Uterus (tissue), 4 donors: ENCODE results near the gene PCDHA3. TPM values are rescaled to one million over a fixed set of nuclear protein-coding genes. Genes with fewer than 3 reads are reported as not detected.

Source experiments
- total RNA-seq, 4 donors: library from RNA; depleted of rRNA in 3 of 4; stranded (reverse); fragments of >200 nt in 3 of 4; gene quantifications; one replicate each; pipeline versions ENCODE4 v1.1.0 to v1.2.4, GENCODE V29; 2014 to 2023
- donor health status: DM: yes; HTN: yes; CAD: no.

The PCDHA3 gene
- total RNA-seq, 4 donors from 2014 or later, result 1.6 to 2.4 (median 1.8) TPM; not detected in 1

Other genes with a start within 250 kb of the PCDHA3 start
- 10 to 100 TPM in 3 of 4 donors, 1 to 10 TPM in 1; 2.6 to 32.6 (median 22.9) TPM for gene SRA1, start 243.6 kb upstream of the PCDHA3 start, total RNA-seq
- 10 to 100 TPM in 3 of 4 donors, 1 to 10 TPM in 1; 6.5 to 54.7 (median 27.4) TPM for gene APBB3, start 236.5 kb upstream of the PCDHA3 start, total RNA-seq
- gene SLC35A4, start 236.2 kb upstream of the PCDHA3 start, total RNA-seq, result 10 to 100 TPM in 3 of 4 donors, 1 to 10 TPM in 1; 6.4 to 39.7 (median 21.7) TPM
- 10 to 100 TPM in 3 of 4 donors, under 1 TPM in 1; 0.51 to 48.5 (median 34.0) TPM for gene CD14, start 167.9 kb upstream of the PCDHA3 start, total RNA-seq
- gene TMCO6, start 161.6 kb upstream of the PCDHA3 start, total RNA-seq, result 10 to 100 TPM in 3 of 4 donors, 1 to 10 TPM in 1; 6.2 to 36.2 (median 22.7) TPM
- gene NDUFA2, start 153.4 kb upstream of the PCDHA3 start, total RNA-seq, result 100 to 1,000 TPM in 1 of 4 donors, 10 to 100 TPM in 3; 17.2 to 103 (median 35.6) TPM
- gene IK, start 153.2 kb upstream of the PCDHA3 start, total RNA-seq, result 100 to 1,000 TPM in 2 of 4 donors, 10 to 100 TPM in 2; 60.9 to 265 (median 89.3) TPM
- gene WDR55, start 136.2 kb upstream of the PCDHA3 start, total RNA-seq, result 10 to 100 TPM in 3 of 4 donors, 1 to 10 TPM in 1; 5.9 to 21.9 (median 17.9) TPM
- gene DND1, start 127.5 kb upstream of the PCDHA3 start, total RNA-seq, result 1 to 10 TPM in 2 of 4 donors, under 1 TPM in 2; 0.28 to 2.6 (median 0.92) TPM
- gene HARS1, start 109.7 kb upstream of the PCDHA3 start, total RNA-seq, result 10 to 100 TPM; 20.3 to 50.5 (median 40.4) TPM
- gene HARS2, start 109.6 kb upstream of the PCDHA3 start, total RNA-seq, result 10 to 100 TPM in 2 of 4 donors, 1 to 10 TPM in 2; 2.6 to 38.0 (median 15.7) TPM
- 10 to 100 TPM; 18.2 to 41.9 (median 30.4) TPM for gene ZMAT2, start 100.6 kb upstream of the PCDHA3 start, total RNA-seq
- gene PCDHA1, start 14.9 kb upstream of the PCDHA3 start, total RNA-seq, result under 1 TPM in 1 of 4 donors, not detected in 3; 0.41 TPM
- gene PCDHA2, start 6.2 kb upstream of the PCDHA3 start, total RNA-seq, result under 1 TPM in 3 of 4 donors, not detected in 1; 0.26 to 0.76 (median 0.52) TPM
- gene PCDHA4, start 6.0 kb downstream of the PCDHA3 start, total RNA-seq, result 1 to 10 TPM in 1 of 4 donors, under 1 TPM in 3; 0.26 to 5.8 (median 0.59) TPM
- 1 to 10 TPM in 1 of 4 donors, under 1 TPM in 2, not detected in 1; 0.61 to 2.3 (median 0.69) TPM for gene PCDHA5, start 20.6 kb downstream of the PCDHA3 start, total RNA-seq
- gene PCDHA6, start 26.9 kb downstream of the PCDHA3 start, total RNA-seq, result 1 to 10 TPM in 3 of 4 donors, under 1 TPM in 1; 0.29 to 2.4 (median 1.3) TPM
- gene PCDHA7, start 33.2 kb downstream of the PCDHA3 start, total RNA-seq, result 10 to 100 TPM in 1 of 4 donors, 1 to 10 TPM in 1, under 1 TPM in 1, not detected in 1; 0.98 to 24.6 (median 2.2) TPM
- 1 to 10 TPM in 2 of 4 donors, not detected in 2; 1.2 to 1.9 TPM for gene PCDHA8, start 40.1 kb downstream of the PCDHA3 start, total RNA-seq
- 1 to 10 TPM in 1 of 4 donors, under 1 TPM in 3; 0.26 to 1.2 (median 0.64) TPM for gene PCDHA9, start 47.3 kb downstream of the PCDHA3 start, total RNA-seq
- gene PCDHA10, start 54.8 kb downstream of the PCDHA3 start, total RNA-seq, result 1 to 10 TPM in 2 of 4 donors, under 1 TPM in 2; under 0.01 to 3.1 (median 1.6) TPM
- 1 to 10 TPM in 1 of 4 donors, under 1 TPM in 3; 0.26 to 2.1 (median 0.63) TPM for gene PCDHA11, start 67.9 kb downstream of the PCDHA3 start, total RNA-seq
- gene PCDHA12, start 74.3 kb downstream of the PCDHA3 start, total RNA-seq, result 1 to 10 TPM in 3 of 4 donors, under 1 TPM in 1; 0.98 to 9.4 (median 1.5) TPM
- gene PCDHA13, start 81.1 kb downstream of the PCDHA3 start, total RNA-seq, result 1 to 10 TPM in 2 of 4 donors, under 1 TPM in 1, not detected in 1; 0.70 to 2.8 (median 2.1) TPM
- gene PCDHAC1, start 125.2 kb downstream of the PCDHA3 start, total RNA-seq, result 1 to 10 TPM in 2 of 4 donors, under 1 TPM in 1, not detected in 1; under 0.01 to 1.7 (median 1.2) TPM
- gene PCDHAC2, start 165.4 kb downstream of the PCDHA3 start, total RNA-seq, result 1 to 10 TPM in 2 of 4 donors, under 1 TPM in 2; under 0.01 to 7.1 (median 1.1) TPM